Measurements from ENCODE around the gene STXBP1.

- TF ChIP-seq CTCF (IDR thresholded peaks at IDR 0.05 in 2 of 3, conservative IDR thresholded peaks at IDR 0.05 in 1 of 3; ENCODE audit: borderline replicate concordance in 1 of 3, insufficient read depth in 1 of 3, low read depth in 2 of 3, low read length in 2 of 3), result no peak
- peak; percentile 54 for TF ChIP-seq POLR2A (IDR thresholded peaks at IDR 0.05; ENCODE audit: borderline replicate concordance, extremely low read depth, insufficient read depth, insufficient read length)
- TF ChIP-seq YY1 (IDR thresholded peaks at IDR 0.05; ENCODE audit: extremely low read depth, insufficient replicate concordance, low read depth, low read length), result no peak
- TF ChIP-seq REST (IDR thresholded peaks at IDR 0.05; ENCODE audit: low read depth), result no peak
- TF ChIP-seq SIN3A (IDR thresholded peaks at IDR 0.05; ENCODE audit: low read depth), result no peak
- no peak for TF ChIP-seq EZH2phosphoT487 (IDR thresholded peaks at IDR 0.05; ENCODE audit: borderline replicate concordance)
- TF ChIP-seq ELF1 (IDR thresholded peaks at IDR 0.05; ENCODE audit: borderline replicate concordance, low read depth), result no peak; the same call in 1 of the 2 replicates
- no peak for TF ChIP-seq JUND (IDR thresholded peaks at IDR 0.05)
- no peak for TF ChIP-seq EZH2 (IDR thresholded peaks at IDR 0.05)
- TF ChIP-seq ZNF274 (IDR thresholded peaks at IDR 0.05; ENCODE audit: low read depth, low read length), result no peak
- peak; percentile 95 for TF ChIP-seq MAX (IDR thresholded peaks at IDR 0.05)
- TF ChIP-seq POLR2AphosphoS5 (IDR thresholded peaks at IDR 0.05; ENCODE audit: low read depth, low read length), result peak; percentile 81
These were observed 87.1 kb downstream of the STXBP1 start for GRCh38 chr9:127698985-127699670.
